HAP-1 (cell line): ENCODE measurements around the gene PDPN.
A peak's percentile ranks its signal among the peaks of the same experiment; 100 is the strongest.

Source experiments
- DNase-seq, 2 experiments: peaks; one replicate each; pipeline ENCODE4 v3.0.0-alpha.2; 2016 to 2020; ENCODE audit warnings: low spot score in 2 of 2
- H3K27me3 ChIP-seq: fragments of 250-450 bp; sonication (Bioruptor Pico); 2 replicates; pipeline ENCODE4 v1.5.1; 2020; ENCODE audit warnings: low read depth, mild to moderate bottlenecking, moderate library complexity
- H3K36me3 ChIP-seq: fragments of 250-450 bp; sonication (Bioruptor Pico); replicated peaks from 2 replicates; pipeline ENCODE4 v1.5.1; 2020; ENCODE audit warnings: mild to moderate bottlenecking
- H3K4me1 ChIP-seq: fragments of 250-450 bp; sonication (Bioruptor Pico); 2 replicates; pipeline ENCODE4 v1.5.1; 2020; ENCODE audit warnings: mild to moderate bottlenecking
- H3K4me3 ChIP-seq: fragments of 250-450 bp; sonication (Bioruptor Pico); 2 replicates; pipeline ENCODE4 v1.5.1; 2020; ENCODE audit warnings: mild to moderate bottlenecking, moderate library complexity
- H3K9me3 ChIP-seq: fragments of 250-450 bp; sonication (Bioruptor Pico); 2 replicates; pipeline ENCODE4 v1.5.1; 2020; ENCODE audit warnings: mild to moderate bottlenecking, moderate library complexity
- in situ Hi-C: fragments of 300-500 bp; cut with MboI; formaldehyde crosslinking; loops from 3 replicates; pipeline ENCODE4 v1.14.3; 2020; ENCODE audit warnings: low sequenced_read_pairs, inconsistent platforms, mixed read lengths

Gene PDPN

DNA sequence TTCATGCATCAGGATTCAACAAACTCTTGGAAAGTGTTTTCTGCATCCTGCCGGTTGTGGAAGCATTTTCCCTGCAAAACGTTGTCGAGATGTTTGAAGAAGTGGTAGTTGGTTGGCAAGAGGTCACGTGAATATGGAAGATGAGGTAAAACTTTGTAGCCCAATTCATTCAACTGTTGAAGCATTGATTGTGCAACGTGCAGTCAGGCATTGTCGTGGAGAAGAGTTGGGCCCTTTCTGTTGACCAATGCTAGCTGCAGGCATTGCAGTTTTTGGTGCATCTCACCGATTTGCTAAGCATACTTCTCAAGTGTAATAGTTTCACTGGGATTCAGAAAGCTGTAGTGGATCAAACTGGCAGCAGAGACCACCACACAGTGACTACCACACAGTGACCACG is 59.4 kb downstream of the PDPN start:
- Histone ChIP-seq H3K4me1 (no peaks in the 10 kb centered on the region), H3K36me3 (no peaks in the 10 kb centered on the region), H3K4me3 (no peak overlapping the region), H3K27me3 (no peaks in the 10 kb centered on the region), H3K9me3 (no peaks in the 10 kb centered on the region; the same call in none of the 2 replicates)
- DNase-seq = no peak
- in situ Hi-C loops = no loop called here

DNA sequence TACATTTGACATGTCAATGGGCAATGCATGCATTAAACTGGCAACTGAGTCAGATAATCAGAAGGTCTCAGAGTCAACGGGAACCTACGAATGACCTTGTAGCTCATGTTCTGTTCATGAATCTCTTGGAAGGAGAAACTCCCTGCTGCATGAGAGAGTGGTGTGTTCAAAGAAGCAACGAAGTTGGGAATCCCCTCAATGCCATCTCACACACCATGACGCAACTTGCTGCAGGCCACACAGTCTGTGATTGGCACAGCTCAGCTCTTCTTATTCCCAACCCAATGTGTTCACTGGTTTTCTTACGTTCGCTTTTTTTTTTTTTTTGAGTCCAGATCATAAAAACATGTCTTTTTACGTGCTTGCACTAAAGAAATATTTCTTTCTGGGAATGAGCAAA is 62.9 kb downstream of the PDPN start:
- in situ Hi-C loops = no loop called here
- no peaks in the 10 kb centered on the region for H3K9me3 ChIP-seq
- H3K4me1 ChIP-seq = no peaks in the 10 kb centered on the region
- H3K4me3 ChIP-seq = no peak overlapping the region
- no peaks in the 10 kb centered on the region for H3K27me3 ChIP-seq
- DNase-seq = no peak
- no peaks in the 10 kb centered on the region for H3K36me3 ChIP-seq

- in situ Hi-C loops = no loop called here
- Histone ChIP-seq H3K4me3 (no peak overlapping the region), H3K9me3 (no peaks in the 10 kb centered on the region), H3K4me1 (no peaks in the 10 kb centered on the region), H3K36me3 (no peaks in the 10 kb centered on the region), H3K27me3 (no peaks in the 10 kb centered on the region)
- DNase-seq = no peak
Measured at GRCh38 chr1:13651279-13651678, 67.6 kb downstream of the PDPN start.

- no peak for DNase-seq
- H3K4me1 ChIP-seq = no peaks in the 10 kb centered on the region
- H3K4me3 ChIP-seq = no peak overlapping the region
- in situ Hi-C loops = no loop called here
- H3K27me3 ChIP-seq = no peaks in the 10 kb centered on the region
- no peaks in the 10 kb centered on the region for H3K9me3 ChIP-seq
- no peaks in the 10 kb centered on the region for H3K36me3 ChIP-seq
Measured at GRCh38 chr1:13652238-13652637, 68.6 kb downstream of the PDPN start.

GRCh38 chr1:13661539-13661938 is 77.9 kb downstream of the PDPN start:
- no peaks in the 10 kb centered on the region for H3K9me3 ChIP-seq
- H3K4me3 ChIP-seq = no peak overlapping the region
- in situ Hi-C loops = loop anchor here (10.0 kb wide), 2 partner anchors 163 to 293 kb away; no protein-coding TSS in a partner anchor
- peaks cover 4% of the 10 kb centered on the region; the same call in 1 of the 2 replicates for H3K4me1 ChIP-seq
- H3K36me3 ChIP-seq = no peaks in the 10 kb centered on the region
- H3K27me3 ChIP-seq = no peaks in the 10 kb centered on the region
- no peak for DNase-seq

GRCh38 chr1:13662493-13662892 is 78.9 kb downstream of the PDPN start:
- Histone ChIP-seq H3K36me3 (no peaks in the 10 kb centered on the region), H3K4me1 (peaks cover 5% of the 10 kb centered on the region), H3K4me3 (no peak overlapping the region), H3K27me3 (no peaks in the 10 kb centered on the region), H3K9me3 (no peaks in the 10 kb centered on the region)
- in situ Hi-C loops = loop anchor here (10.0 kb wide), 2 partner anchors 162 to 292 kb away; no protein-coding TSS in a partner anchor
- DNase-seq = peak in 1 of 2 experiments; percentile 13

DNA sequence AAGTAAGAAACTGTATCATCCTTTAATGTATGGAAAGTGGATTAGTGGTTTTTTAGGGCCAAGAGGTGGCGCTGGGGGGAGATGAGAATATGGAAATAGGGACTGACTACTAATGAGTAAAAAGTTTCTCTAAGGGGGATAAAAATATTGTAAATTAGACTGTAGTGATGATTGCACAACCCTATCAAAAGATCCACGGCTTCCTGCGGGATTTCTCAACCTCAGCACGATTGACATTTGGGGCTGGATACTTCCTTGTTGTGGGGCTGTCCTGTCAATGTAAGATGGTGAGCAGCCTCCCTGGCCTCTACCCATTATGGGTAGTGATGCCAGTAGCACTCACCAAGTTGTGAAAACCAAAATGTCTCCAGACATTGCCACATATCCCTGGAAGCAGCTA is 80.3 kb downstream of the PDPN start:
- no peaks in the 10 kb centered on the region for H3K36me3 ChIP-seq
- no peak for DNase-seq
- H3K4me3 ChIP-seq = no peak overlapping the region
- no peaks in the 10 kb centered on the region for H3K9me3 ChIP-seq
- peaks cover 9% of the 10 kb centered on the region for H3K4me1 ChIP-seq
- H3K27me3 ChIP-seq = no peaks in the 10 kb centered on the region
- in situ Hi-C loops = loop anchor here (10.0 kb wide), 2 partner anchors 161 to 291 kb away; no protein-coding TSS in a partner anchor

GRCh38 chr1:13664451-13664850 is 80.8 kb downstream of the PDPN start:
- in situ Hi-C loops = loop anchor here (10.0 kb wide), 2 partner anchors 160 to 290 kb away; no protein-coding TSS in a partner anchor
- H3K27me3 ChIP-seq = no peaks in the 10 kb centered on the region
- peaks cover 9% of the 10 kb centered on the region for H3K4me1 ChIP-seq
- H3K36me3 ChIP-seq = no peaks in the 10 kb centered on the region
- no peak overlapping the region for H3K4me3 ChIP-seq
- DNase-seq = no peak
- no peaks in the 10 kb centered on the region for H3K9me3 ChIP-seq

GRCh38 chr1:13666317-13666716 is 82.7 kb downstream of the PDPN start:
- no peak for DNase-seq
- Histone ChIP-seq H3K27me3 (no peaks in the 10 kb centered on the region), H3K4me3 (no peak overlapping the region), H3K9me3 (no peaks in the 10 kb centered on the region), H3K36me3 (no peaks in the 10 kb centered on the region), H3K4me1 (peaks cover 9% of the 10 kb centered on the region)
- in situ Hi-C loops = loop anchor here (10.0 kb wide), 2 partner anchors 158 to 288 kb away; no protein-coding TSS in a partner anchor
